GM23338 (cell line): ENCODE measurements around the gene LRP1B. TPM values are rescaled to one million over a fixed set of nuclear protein-coding genes. Genes with fewer than 3 reads are reported as not detected.

Experiments
- ATAC-seq: fragments of 200-7000 bp; cut with Tn5 transposase; 3 replicates; pipeline ENCODE4 v1.9.1; 2020
- DNase-seq: peaks from one replicate; pipeline ENCODE4 v3.0.0-alpha.2; 2015; ENCODE audit warnings: low spot score
- H2AFZ ChIP-seq: fragments of 200-600 bp; sonication (generic); 2 replicates; pipeline ENCODE4 v1.8.0; 2016; ENCODE audit warnings: antibody characterized with exemption, mild to moderate bottlenecking, moderate library complexity
- H3F3A ChIP-seq: fragments of 200-600 bp; sonication (generic); replicated peaks from 2 replicates; pipeline ENCODE4 v1.8.0; 2017; ENCODE audit warnings: antibody characterized with exemption, mixed run types, low read depth
- H3K27ac ChIP-seq: fragments of 200-600 bp; sonication (generic); 2 replicates; pipeline ENCODE4 v1.6.1; 2016; ENCODE audit warnings: low read depth
- H3K27me3 ChIP-seq: fragments of 200-600 bp; sonication (generic); 2 replicates; pipeline ENCODE4 v1.8.0; 2016; ENCODE audit warnings: mild to moderate bottlenecking, mixed run types, moderate library complexity; ENCODE audit not compliant: insufficient read depth
- H3K36me3 ChIP-seq: fragments of 200-600 bp; sonication (generic); 2 replicates; pipeline ENCODE4 v1.8.0; 2016; ENCODE audit warnings: mild to moderate bottlenecking; ENCODE audit not compliant: insufficient read depth
- H3K4me1 ChIP-seq: fragments of 200-600 bp; sonication (generic); 2 replicates; pipeline ENCODE4 v1.8.0; 2016; ENCODE audit warnings: mild to moderate bottlenecking, moderate library complexity; ENCODE audit not compliant: insufficient read depth
- H3K4me2 ChIP-seq: fragments of 200-600 bp; sonication (generic); 2 replicates; pipeline ENCODE4 v1.7.1; 2017; ENCODE audit warnings: mixed run types
- H3K4me3 ChIP-seq: fragments of 200-600 bp; sonication (generic); 2 replicates; pipeline ENCODE4 v1.6.1; 2016; ENCODE audit warnings: mixed run types
- H3K79me2 ChIP-seq: fragments of 200-600 bp; sonication (generic); replicated peaks from 2 replicates; pipeline ENCODE4 v1.8.0; 2017; ENCODE audit warnings: mild to moderate bottlenecking; ENCODE audit not compliant: insufficient read depth
- H3K9me2 ChIP-seq: fragments of 200-600 bp; sonication (generic); 2 replicates; pipeline ENCODE4 v1.8.0; 2017; ENCODE audit not compliant: insufficient read depth
- H4K20me1 ChIP-seq: fragments of 200-600 bp; sonication (generic); replicated peaks from 2 replicates; pipeline ENCODE4 v1.8.0; 2017; ENCODE audit warnings: mild to moderate bottlenecking; ENCODE audit not compliant: insufficient read depth
- H3K27ac Mint-ChIP-seq: 2 replicates; pipeline ENCODE4 v1.8.0; 2020; ENCODE audit warnings: inconsistent platforms, mild to moderate bottlenecking, moderate library complexity, mixed read lengths
- H3K27me3 Mint-ChIP-seq: 3 replicates; pipeline ENCODE4 v1.8.0; 2022; ENCODE audit warnings: low read depth, mild to moderate bottlenecking, moderate library complexity, mixed read lengths, inconsistent platforms; ENCODE audit not compliant: insufficient read depth, poor library complexity
- H3K36me3 Mint-ChIP-seq: 3 replicates; pipeline ENCODE4 v1.8.0; 2021; ENCODE audit warnings: low read depth, mild to moderate bottlenecking, inconsistent platforms, moderate library complexity, mixed read lengths
- H3K4me1 Mint-ChIP-seq: 3 replicates; pipeline ENCODE4 v1.8.0; 2020; ENCODE audit warnings: mild to moderate bottlenecking, inconsistent platforms, mixed read lengths
- H3K4me3 Mint-ChIP-seq: 3 replicates; pipeline ENCODE4 v1.8.0; 2021; ENCODE audit warnings: moderate library complexity, mild to moderate bottlenecking, inconsistent platforms, mixed read lengths
- H3K9me3 Mint-ChIP-seq: 3 replicates; pipeline ENCODE4 v1.8.0; 2020; ENCODE audit warnings: moderate library complexity, mild to moderate bottlenecking, inconsistent platforms, mixed read lengths
- CREB1 ChIP-seq: fragments of 250-450 bp; sonication (Bioruptor Pico); IDR thresholded peaks from 2 replicates; pipeline ENCODE4 v1.5.0; 2020; ENCODE audit warnings: low read depth, mild to moderate bottlenecking, moderate library complexity
- CTCF ChIP-seq, 2 experiments: fragments of 200-600 bp in 1 of 2; sonication (generic) in 1 of 2; conservative IDR thresholded peaks; 2 replicates each; pipeline versions ENCODE4 v1.5.1 to v1.6.1; 2016 to 2017; ENCODE audit warnings: antibody characterized with exemption in 2 of 2, low read depth in 2 of 2, mild to moderate bottlenecking in 2 of 2, moderate library complexity in 1 of 2
- ETS1 ChIP-seq: IDR thresholded peaks from 2 replicates; pipeline ENCODE4 v1.6.1; 2016; ENCODE audit warnings: antibody characterized with exemption
- EZH2 ChIP-seq: fragments of 200-600 bp; sonication (generic); IDR thresholded peaks from one replicate; pipeline ENCODE4 v1.8.0; 2017; ENCODE audit warnings: antibody characterized with exemption, mild to moderate bottlenecking, low read depth; ENCODE audit not compliant: unreplicated experiment
- EZH2phosphoT487 ChIP-seq: fragments of 200-600 bp; sonication (generic); IDR thresholded peaks from one replicate; pipeline ENCODE4 v1.8.1; 2018; ENCODE audit warnings: antibody characterized with exemption; ENCODE audit not compliant: unreplicated experiment
- JUNB ChIP-seq: IDR thresholded peaks from one replicate; pipeline ENCODE4 v1.6.1; 2016; ENCODE audit warnings: antibody characterized with exemption; ENCODE audit not compliant: unreplicated experiment
- NANOG ChIP-seq: IDR thresholded peaks from 2 replicates; pipeline ENCODE4 v1.6.1; 2016; ENCODE audit warnings: antibody characterized with exemption, borderline replicate concordance
- POLR2AphosphoS5 ChIP-seq: IDR thresholded peaks from 2 replicates; pipeline ENCODE4 v1.6.1; 2016; ENCODE audit warnings: antibody characterized with exemption, low read depth
- STAT1 ChIP-seq: IDR thresholded peaks from one replicate; pipeline ENCODE4 v1.6.1; 2016; ENCODE audit warnings: antibody characterized with exemption; ENCODE audit not compliant: unreplicated experiment
- ZNF114 ChIP-seq: fragments of 250-450 bp; sonication (Bioruptor Pico); IDR thresholded peaks from 2 replicates; pipeline ENCODE4 v1.5.0; 2020; ENCODE audit warnings: mild to moderate bottlenecking, moderate library complexity
- ZNF331 ChIP-seq: fragments of 250-450 bp; sonication (Bioruptor Pico); IDR thresholded peaks from 2 replicates; pipeline ENCODE4 v1.5.0; 2020; ENCODE audit warnings: low read depth, mild to moderate bottlenecking, moderate library complexity
- ZNF462 ChIP-seq: fragments of 250-450 bp; sonication (Bioruptor Pico); IDR thresholded peaks from 2 replicates; pipeline ENCODE4 v1.5.0; 2020; ENCODE audit warnings: mild to moderate bottlenecking, moderate library complexity
- polyA plus RNA-seq: library from polyadenylated mRNA; unstranded; fragments of >200 nt; fragmentation: Nextera tagmentation; extraction: Ambion mirVana; gene quantifications from 2 replicates; pipeline ENCODE4 v1.2.1, GENCODE V29; 2016
- total RNA-seq: library from RNA; depleted of rRNA; stranded (reverse); fragments of >200 nt; shearing (Covaris generic); gene quantifications from 2 replicates; pipeline ENCODE4 v1.2.3, GENCODE V29; 2014
- TF ChIP-seq, protein P1 (sequence below): IDR thresholded peaks from one replicate; pipeline ENCODE4 v1.6.1; 2018; ENCODE audit warnings: antibody characterized with exemption; ENCODE audit not compliant: unreplicated experiment

Gene LRP1B
- total and polyA plus RNA-seq, 2 experiments from 2014 or later, result 0.15 to 0.97 TPM

DNA sequence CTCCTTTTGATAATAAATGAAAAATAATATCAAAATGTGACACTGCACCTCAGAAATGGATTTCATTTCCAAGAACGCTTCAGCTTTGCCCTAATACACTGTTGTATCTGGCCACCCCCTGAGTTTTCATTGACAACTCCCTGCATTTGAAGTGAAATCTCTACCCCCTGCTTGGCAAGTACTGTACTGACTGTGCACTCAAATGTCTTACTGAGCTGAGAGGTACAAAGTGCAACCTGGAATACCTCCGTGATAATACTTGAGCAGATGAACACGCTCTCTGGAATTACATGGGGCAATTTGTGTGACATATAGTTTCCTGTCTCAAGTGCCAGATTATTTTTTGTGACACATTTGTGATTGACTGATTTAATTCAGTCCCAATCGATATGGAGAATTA is 231.1 kb downstream of the LRP1B start:
- H3K4me1 ChIP-seq, result no peaks in the 10 kb centered on the region
- no peaks in the 10 kb centered on the region for H3F3A ChIP-seq
- H2AFZ ChIP-seq, result peak overlapping the region; percentile 64; the same call in 1 of the 2 replicates
- no peaks in the 10 kb centered on the region for H3K36me3 Mint-ChIP-seq
- H3K27me3 Mint-ChIP-seq, result no peaks in the 10 kb centered on the region
- peak overlapping the region; percentile 28; the same call in 1 of the 2 replicates for H3K27ac Mint-ChIP-seq
- no peak for DNase-seq
- H3K4me2 ChIP-seq, result no peak overlapping the region
- no peak for ATAC-seq
- no peaks in the 10 kb centered on the region for H3K27me3 ChIP-seq
- no peak overlapping the region for H3K4me3 ChIP-seq
- H3K4me3 Mint-ChIP-seq, result no peak overlapping the region
- peaks cover 8% of the 10 kb centered on the region for H3K4me1 Mint-ChIP-seq
- no peaks in the 10 kb centered on the region for H3K9me2 ChIP-seq
- no peaks in the 10 kb centered on the region for H3K9me3 Mint-ChIP-seq
- no peaks in the 10 kb centered on the region for H3K36me3 ChIP-seq
- no peaks in the 10 kb centered on the region for H4K20me1 ChIP-seq
- no peak overlapping the region for H3K27ac ChIP-seq
- H3K79me2 ChIP-seq, result no peaks in the 10 kb centered on the region
- TF ChIP-seq, protein P1, sequence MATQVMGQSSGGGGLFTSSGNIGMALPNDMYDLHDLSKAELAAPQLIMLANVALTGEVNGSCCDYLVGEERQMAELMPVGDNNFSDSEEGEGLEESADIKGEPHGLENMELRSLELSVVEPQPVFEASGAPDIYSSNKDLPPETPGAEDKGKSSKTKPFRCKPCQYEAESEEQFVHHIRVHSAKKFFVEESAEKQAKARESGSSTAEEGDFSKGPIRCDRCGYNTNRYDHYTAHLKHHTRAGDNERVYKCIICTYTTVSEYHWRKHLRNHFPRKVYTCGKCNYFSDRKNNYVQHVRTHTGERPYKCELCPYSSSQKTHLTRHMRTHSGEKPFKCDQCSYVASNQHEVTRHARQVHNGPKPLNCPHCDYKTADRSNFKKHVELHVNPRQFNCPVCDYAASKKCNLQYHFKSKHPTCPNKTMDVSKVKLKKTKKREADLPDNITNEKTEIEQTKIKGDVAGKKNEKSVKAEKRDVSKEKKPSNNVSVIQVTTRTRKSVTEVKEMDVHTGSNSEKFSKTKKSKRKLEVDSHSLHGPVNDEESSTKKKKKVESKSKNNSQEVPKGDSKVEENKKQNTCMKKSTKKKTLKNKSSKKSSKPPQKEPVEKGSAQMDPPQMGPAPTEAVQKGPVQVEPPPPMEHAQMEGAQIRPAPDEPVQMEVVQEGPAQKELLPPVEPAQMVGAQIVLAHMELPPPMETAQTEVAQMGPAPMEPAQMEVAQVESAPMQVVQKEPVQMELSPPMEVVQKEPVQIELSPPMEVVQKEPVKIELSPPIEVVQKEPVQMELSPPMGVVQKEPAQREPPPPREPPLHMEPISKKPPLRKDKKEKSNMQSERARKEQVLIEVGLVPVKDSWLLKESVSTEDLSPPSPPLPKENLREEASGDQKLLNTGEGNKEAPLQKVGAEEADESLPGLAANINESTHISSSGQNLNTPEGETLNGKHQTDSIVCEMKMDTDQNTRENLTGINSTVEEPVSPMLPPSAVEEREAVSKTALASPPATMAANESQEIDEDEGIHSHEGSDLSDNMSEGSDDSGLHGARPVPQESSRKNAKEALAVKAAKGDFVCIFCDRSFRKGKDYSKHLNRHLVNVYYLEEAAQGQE, result no peak
- no peak for TF ChIP-seq ZNF462 (CRISPR knock-in tag)
- TF ChIP-seq CTCF (conservative IDR thresholded peaks at IDR 0.05; ENCODE audit: low read depth in 2 of 2), result no peak
- TF ChIP-seq EZH2, result no peak
- no peak for TF ChIP-seq STAT1
- TF ChIP-seq CREB1 (CRISPR knock-in tag), result no peak
- no peak for TF ChIP-seq ZNF331
- TF ChIP-seq NANOG, result no peak
- TF ChIP-seq EZH2phosphoT487, result no peak
- no peak for TF ChIP-seq POLR2AphosphoS5
- TF ChIP-seq ZNF114 (CRISPR knock-in tag), result no peak
- TF ChIP-seq JUNB, result no peak
- TF ChIP-seq ETS1, result no peak
